Measurements from ENCODE around the gene PRLR. TPM values are rescaled to one million over a fixed set of nuclear protein-coding genes. Genes with fewer than 3 reads are reported as not detected.

PRLR gene
- total RNA-seq, 4 donors from 2014 or later: 15.8 to 80.6 (median 48.0) TPM

DNA sequence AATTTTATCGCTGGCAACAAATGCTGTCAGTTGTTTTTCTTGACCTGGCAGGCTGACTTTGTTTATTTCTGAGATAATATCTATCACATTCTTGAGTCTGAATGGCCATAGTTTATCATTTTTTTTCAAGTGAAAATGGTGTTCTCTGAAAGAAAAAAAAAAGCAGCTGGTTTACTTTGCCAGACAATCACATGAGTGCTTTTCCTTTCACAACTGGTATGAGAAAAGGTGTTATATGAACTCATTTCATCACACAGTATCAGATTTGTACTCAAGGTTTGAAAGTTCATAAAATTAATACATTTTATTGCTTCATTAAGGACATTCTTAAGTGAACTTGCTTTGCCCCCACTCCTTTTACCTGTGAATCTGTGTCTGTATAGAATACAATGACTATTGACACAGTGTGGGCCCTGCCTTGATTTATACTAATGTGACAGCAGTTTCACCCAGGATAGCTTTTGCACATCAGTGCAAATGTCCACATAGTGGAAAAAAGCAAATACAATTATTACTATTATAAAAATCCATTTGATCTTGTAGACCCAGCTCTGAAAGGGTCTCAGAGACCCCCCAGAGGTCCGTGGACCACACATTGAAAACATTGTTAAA is 33.1 kb upstream of the PRLR start:
- Histone ChIP-seq H3K27ac (no peak overlapping the region), H3K9me3 (no peaks in the 10 kb centered on the region), H3K4me1 (no peaks in the 10 kb centered on the region), H3K36me3 (no peaks in the 10 kb centered on the region), H3K4me3 (no peak overlapping the region), H3K27me3 (no peaks in the 10 kb centered on the region)
- DNase-seq: no peak
- TF ChIP-seq, protein P1, sequence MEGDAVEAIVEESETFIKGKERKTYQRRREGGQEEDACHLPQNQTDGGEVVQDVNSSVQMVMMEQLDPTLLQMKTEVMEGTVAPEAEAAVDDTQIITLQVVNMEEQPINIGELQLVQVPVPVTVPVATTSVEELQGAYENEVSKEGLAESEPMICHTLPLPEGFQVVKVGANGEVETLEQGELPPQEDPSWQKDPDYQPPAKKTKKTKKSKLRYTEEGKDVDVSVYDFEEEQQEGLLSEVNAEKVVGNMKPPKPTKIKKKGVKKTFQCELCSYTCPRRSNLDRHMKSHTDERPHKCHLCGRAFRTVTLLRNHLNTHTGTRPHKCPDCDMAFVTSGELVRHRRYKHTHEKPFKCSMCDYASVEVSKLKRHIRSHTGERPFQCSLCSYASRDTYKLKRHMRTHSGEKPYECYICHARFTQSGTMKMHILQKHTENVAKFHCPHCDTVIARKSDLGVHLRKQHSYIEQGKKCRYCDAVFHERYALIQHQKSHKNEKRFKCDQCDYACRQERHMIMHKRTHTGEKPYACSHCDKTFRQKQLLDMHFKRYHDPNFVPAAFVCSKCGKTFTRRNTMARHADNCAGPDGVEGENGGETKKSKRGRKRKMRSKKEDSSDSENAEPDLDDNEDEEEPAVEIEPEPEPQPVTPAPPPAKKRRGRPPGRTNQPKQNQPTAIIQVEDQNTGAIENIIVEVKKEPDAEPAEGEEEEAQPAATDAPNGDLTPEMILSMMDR (IDR thresholded peaks at IDR 0.05): no peak
- TF ChIP-seq POLR2A (IDR thresholded peaks at IDR 0.05): no peak
- intact Hi-C loops (cut with DNase I; ENCODE audit: low total_unique reads): no loop called here

DNA sequence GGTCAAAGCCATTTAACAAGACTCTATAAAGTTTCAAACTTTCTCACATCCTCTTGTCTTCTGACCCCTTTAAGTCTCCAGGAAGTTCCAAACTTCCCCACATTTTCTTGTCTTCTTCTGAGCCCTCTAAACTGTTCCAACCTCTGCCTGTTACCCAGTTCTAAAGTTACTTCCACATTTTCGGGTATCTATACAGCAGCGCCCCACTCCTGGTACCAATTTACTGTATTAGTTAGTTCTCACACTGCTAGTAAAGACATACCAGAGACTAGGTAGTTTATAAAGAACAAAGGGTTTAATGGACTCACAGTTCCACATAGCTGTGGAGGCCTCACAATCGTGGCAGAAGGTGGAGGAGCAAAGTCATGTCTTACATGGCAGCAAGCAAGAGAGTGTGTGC is 23.3 kb upstream of the PRLR start:
- intact Hi-C loops (cut with DNase I; ENCODE audit: low total_unique reads): no loop called here
- H3K27ac ChIP-seq: no peak overlapping the region
- H3K36me3 ChIP-seq: no peaks in the 10 kb centered on the region
- DNase-seq: no peak
- no peak overlapping the region for H3K4me3 ChIP-seq
- no peaks in the 10 kb centered on the region for H3K4me1 ChIP-seq
- H3K9me3 ChIP-seq: no peaks in the 10 kb centered on the region
- H3K27me3 ChIP-seq: no peaks in the 10 kb centered on the region
- no peak for TF ChIP-seq POLR2A (IDR thresholded peaks at IDR 0.05)
- TF ChIP-seq, protein P1 (IDR thresholded peaks at IDR 0.05): no peak

DNA sequence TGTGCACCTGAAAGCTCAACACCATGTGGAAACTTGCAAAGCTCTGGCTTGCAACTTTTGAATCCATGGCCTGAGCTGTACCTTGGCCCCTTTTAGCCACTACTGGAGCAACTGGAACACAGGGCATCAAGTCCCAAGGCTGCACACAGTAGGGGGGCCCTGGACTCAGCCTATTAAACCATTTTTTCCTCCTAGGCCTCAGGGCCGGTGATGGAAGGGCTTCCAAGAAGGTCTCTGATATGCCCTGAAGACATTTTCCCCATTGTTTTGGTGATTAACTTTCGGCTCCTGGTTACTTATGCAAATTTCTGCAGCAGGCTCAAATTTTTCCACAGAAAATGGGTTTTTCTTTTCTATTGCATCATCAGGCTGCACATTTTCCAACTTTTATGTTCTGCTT is 22.7 kb upstream of the PRLR start:
- Histone ChIP-seq H3K4me1 (no peaks in the 10 kb centered on the region), H3K4me3 (no peak overlapping the region), H3K27ac (no peak overlapping the region), H3K9me3 (no peaks in the 10 kb centered on the region), H3K27me3 (no peaks in the 10 kb centered on the region), H3K36me3 (no peaks in the 10 kb centered on the region)
- TF ChIP-seq, protein P1 (IDR thresholded peaks at IDR 0.05): no peak
- TF ChIP-seq POLR2A (IDR thresholded peaks at IDR 0.05): no peak
- intact Hi-C loops (cut with DNase I; ENCODE audit: low total_unique reads): no loop called here
- DNase-seq: no peak

DNA sequence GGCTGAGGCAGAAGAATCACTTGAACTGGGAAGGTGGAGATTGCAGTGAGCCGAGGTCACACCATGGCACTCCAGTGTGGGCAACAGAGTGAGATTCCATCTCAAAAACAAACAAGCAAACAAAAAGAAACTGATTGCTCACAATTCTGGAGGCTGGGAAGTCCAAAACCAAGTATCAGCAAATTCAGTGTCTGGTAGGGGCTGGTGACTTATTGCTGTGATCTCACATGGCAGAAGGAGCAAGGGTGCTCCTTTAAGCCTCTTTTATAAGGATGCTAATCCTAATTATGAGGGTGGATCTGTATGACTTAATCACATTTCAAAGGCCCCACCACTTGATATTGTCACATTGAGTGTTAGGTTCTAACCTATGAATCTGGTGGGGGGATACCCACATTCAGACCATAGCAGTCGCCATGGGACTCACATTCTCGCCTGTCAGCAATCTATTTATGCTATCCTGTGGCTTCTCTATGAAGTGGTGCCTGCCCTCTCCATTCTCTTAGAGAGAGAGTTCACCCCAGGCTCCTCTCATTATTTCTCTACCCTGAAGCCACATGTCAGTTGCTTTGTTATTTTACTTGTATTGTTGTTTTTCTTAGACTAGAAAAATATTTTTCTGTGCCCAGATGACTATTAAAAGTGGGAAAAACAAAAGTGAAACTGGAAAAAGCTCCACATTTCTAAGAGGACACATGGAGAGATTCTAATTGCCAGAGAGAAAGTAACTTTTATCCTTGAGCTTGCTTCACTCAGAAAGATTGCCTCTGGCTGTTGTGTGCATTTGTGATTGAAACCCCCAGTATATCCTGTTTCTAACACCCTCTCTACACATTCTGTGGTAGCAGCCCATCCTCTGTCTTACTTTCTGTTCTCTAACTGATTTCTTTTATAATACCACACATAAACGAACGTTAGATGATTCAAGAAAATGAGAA is 18.8 kb upstream of the PRLR start:
- intact Hi-C loops (cut with DNase I; ENCODE audit: low total_unique reads): no loop called here
- peaks cover 0 to 6% of the 10 kb centered on the region in 2 donors for H3K4me1 ChIP-seq
- H3K9me3 ChIP-seq: no peaks in the 10 kb centered on the region
- TF ChIP-seq, protein P1 (IDR thresholded peaks at IDR 0.05): no peak
- no peak for TF ChIP-seq POLR2A (IDR thresholded peaks at IDR 0.05)
- no peak for DNase-seq
- peak overlapping the region in 1 of 2 donors; percentile 14 for H3K4me3 ChIP-seq
- peak overlapping the region; percentile 45 to 52 for H3K27ac ChIP-seq
- no peaks in the 10 kb centered on the region for H3K27me3 ChIP-seq
- no peaks in the 10 kb centered on the region for H3K36me3 ChIP-seq

DNA sequence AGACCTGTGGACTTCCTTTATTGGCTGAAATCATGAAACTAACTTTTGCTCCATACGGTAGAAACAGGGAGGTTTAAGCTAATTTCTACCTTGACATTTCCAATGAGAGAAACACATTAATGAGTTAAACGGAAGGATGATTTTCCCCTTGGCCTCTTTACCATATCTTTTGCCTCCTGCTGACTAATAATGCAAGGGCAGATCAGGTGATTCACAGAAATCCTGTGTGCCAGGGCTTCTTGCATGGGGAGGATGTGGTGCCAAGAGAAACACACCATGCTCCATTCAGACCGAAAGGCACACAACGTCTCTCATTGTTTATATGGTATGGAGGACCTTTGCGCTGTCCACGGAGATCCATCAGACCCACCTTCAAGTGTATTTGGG is 17.4 kb upstream of the PRLR start:
- TF ChIP-seq, protein P1 (IDR thresholded peaks at IDR 0.05): no peak
- TF ChIP-seq POLR2A (IDR thresholded peaks at IDR 0.05): no peak
- intact Hi-C loops (cut with DNase I; ENCODE audit: low total_unique reads): no loop called here
- Histone ChIP-seq H3K27ac (peak overlapping the region; percentile 54 to 73), H3K36me3 (no peaks in the 10 kb centered on the region), H3K27me3 (no peaks in the 10 kb centered on the region), H3K4me3 (no peak overlapping the region), H3K4me1 (peaks cover 0 to 6% of the 10 kb centered on the region in 2 donors), H3K9me3 (no peaks in the 10 kb centered on the region)
- no peak for DNase-seq

Measured in uterus (tissue), 4 donors.